ENCODE data around the gene ADCY6.

Gene ADCY6

DNA sequence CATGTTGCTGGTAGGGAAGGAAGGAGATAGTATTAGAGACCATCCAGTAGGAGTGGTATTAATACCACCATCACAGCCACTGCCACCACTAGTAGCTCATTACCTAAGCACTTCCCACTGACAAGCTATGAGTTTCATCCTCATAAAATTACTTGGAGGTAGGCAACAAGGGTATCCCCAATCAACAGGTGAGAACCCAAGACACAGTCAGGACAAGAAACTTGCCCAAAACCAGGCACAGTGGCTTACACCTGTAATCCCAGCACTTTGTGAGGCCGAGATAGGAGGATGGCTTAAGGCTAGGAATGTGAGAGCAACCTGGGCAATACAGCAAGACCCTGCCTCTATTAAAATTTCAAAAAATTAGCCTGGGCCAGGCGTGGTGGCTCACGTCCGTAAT is 5.5 kb downstream of the ADCY6 start:
- no peak for DNase-seq (ENCODE audit: low spot score)

DNA sequence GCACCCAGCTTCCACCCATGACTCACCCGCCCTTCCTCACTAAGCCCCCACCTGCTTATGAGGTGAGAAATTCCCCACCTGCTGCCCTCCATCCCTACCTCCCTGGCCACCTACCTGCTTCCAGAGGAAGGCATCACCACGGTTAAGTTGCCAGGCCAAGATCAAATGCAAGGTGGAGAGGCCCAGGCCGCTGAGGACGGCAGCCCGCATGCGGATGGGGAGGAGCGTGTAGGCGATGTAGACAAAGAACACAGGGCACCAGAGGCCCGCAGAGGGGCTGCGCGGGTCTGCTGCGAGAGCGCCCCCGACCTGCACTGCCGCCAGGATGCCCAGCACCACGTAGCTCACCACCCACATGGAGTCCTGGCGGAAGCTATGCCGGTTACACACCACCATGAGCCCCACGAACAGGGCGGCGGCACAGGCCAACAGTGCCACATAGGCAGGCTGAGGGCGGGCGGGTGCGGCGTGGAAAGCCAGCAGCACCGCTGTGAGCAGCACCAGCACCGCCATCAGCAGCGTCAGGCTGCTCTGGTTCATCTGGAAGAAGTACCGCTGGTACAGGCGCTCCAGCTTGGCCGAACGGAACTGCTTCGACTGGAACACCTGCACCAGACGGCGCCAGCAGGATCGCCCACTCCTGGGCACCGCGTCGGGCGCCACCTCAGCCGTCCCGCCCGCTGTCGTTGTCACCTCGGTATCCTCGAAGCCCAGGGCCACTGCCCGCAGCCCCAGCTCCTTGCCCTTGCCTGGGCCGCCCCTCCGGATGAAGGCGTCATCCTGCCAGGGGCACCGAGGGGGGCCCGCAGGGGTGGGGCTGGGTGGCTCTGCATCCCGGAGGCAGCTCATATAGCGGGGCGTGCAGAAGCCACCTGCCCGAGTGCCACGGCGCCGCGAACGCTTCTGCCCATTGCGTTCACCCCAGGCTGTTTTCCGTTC is 6.2 kb downstream of the ADCY6 start:
- DNase-seq (ENCODE audit: low spot score) = no peak

DNA sequence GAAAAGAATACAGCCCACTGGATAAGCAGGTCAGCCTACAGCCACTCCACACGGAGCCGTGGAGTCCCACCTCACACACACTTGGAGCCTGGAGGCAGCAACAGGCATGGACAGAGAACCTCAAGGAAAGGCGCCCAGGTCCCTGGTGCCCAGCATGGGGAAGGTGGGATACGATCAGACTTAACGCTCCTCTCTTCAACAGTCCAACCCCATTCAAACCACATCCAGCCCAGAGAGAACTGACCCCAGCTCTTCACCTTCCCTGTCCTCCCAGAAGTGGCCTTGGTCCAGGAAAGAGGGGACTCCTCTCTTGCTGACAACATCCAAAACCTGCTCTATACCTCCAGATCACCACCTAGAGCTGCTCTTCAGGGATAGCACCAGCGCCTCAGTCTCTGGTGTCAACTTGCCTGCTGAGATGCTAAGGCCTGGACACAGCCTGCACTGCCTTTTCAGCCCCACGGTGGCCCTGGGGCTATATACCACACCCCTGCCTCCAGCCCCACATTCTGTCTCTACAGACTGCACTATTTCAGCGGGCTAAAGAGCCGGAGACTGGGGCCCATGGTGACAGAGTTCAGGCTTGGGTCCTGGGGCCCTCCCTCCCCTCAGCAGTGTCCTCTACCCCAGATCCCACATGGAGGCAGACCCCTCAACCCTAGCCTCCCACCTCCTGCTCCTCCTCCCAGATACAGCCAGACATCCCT is 7.0 kb downstream of the ADCY6 start:
- no peak for DNase-seq (ENCODE audit: low spot score)

DNA sequence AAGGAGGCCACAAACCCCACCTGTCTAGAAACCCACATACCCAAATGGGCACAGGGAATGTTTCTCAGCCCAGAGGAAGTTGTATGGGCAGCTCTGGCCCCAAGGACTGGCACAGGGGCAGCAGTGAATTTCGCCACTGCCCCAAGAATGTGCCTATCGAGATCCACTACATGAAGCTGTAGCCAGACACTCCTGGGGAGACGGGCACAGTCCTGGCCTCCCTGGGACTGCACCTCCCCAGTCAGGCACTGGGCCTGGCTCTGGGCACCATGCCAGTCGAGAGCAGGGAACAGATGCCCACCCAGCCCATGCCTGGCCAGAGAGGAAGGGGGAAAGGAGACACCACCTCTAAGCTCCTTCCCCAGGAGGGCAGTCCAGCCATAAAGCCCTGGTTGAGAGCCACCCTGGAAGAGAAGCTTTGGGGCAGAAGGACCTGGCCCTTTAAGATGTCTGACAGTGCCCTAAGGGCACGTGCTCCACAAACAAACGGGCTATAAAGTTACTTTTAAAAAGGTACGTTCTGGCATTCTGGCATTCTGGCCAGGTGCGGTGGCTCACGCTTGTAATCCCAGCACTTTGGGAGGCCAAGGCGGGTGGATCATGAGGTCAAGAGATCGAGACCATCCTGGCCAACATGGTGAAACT is 8.4 kb downstream of the ADCY6 start:
- no peak for DNase-seq (ENCODE audit: low spot score)

DNA sequence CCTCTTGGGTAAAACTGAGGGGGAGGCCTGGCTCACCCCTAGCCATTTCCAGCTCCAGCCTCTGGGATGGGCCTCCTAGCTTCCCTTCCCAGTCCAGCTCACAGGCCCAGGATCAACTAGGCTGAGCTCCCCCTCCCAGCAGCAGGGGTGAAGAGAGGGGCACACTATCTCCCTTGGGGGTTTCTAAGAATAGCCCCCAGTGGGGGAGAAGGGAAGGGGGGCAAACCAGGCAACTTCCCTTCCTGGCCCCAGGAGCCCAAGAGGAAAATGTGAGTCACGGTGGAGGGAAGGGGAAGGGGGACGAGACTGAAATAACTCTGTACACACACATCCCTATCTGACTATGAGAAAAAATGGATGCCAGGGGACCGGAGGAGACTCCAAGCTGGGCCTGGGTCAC is 9.0 kb downstream of the ADCY6 start:
- no peak for DNase-seq (ENCODE audit: low spot score)

DNA sequence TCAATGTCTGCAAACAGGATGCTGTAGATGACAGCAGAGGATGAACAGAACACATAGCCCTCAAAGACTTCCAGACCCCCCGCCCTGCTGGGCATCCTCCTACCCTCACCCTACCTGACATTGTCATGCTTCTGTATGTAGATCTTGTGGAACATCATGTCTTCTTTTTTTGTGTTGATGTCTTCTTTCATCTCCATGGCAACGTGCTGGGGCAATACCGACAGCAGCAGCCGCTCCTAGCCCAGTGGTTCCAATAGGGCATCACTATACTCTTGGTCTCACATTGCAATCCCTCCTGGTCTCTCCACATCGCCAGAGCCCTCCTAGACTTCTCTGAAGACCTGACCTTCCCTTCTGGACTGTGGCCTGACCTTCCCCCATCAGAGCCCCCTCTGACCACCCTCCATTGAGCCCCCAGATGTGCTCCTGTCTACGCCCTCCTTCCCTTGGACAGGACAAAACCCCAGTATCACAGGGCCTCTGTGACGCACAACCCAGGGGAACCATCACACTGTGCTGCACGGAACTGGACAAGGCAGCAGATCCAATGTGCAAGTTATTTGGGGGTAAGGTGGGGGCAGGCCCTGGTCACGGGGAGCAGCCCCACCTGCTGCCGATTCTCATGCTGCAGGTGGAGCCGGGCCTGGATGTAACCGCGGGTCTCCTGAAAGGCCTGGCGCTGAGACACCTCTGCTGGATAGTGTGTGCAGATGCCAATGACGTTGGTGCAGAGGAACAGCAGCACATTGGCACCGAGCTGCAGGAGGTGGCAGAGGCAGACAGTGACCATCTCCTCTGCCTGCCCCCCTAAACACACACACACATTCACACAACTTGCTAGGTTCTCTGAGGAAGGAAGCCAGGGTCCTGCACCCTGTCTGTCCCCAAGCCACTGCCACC is 11.1 kb downstream of the ADCY6 start:
- no peak for DNase-seq (ENCODE audit: low spot score)

DNA sequence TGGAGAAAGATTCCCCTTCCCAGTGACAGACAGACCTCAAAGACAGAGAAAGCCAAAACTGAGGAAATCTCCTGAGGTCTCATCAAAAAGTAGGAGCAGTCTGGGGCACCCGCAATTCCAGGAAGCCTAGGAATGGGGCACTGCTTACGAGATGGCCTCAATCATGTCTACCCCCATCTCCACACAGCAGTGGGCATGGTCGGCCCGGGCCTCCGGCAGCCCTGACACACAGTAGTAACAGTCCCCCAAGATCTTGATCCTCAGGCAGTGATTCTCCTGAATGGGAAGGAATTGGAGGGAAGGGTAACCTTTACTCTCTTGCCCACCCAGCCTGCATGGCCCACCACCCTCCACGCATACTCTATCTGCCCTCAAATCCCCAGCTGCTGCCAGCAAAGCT is 11.9 kb downstream of the ADCY6 start:
- DNase-seq (ENCODE audit: low spot score) = no peak

DNA sequence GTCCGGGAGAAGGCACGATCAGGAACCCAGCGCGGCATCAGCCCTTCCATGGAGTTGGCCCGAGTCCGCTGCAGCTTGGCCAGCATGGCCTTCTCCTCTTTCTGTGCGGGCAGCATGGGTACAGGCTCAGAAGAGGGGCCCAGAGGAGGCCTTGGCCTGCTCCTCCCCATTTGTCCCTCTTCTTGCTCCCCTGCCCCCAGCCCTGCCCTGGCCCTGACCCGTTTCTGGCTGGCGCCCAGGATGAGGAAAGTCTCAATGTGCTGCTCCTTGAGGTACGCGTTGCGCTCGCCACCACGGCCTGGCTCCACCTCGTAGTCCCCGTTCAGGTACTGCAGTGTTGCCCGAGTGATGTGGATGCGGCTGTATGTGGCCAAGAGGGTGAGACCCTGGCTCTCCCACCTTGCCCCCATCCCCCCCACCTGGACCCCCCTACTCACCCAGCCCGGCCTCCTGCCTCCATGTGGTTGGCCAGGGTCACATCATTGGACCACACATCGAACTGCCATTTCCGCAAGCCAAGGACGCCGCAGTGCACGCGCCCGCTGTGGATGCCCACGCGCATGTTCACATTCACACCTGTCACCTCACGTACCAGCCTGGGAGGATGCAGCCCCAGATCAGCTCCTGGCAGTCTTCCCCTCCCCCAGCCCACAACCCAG is 12.8 kb downstream of the ADCY6 start:
- no peak for DNase-seq (ENCODE audit: low spot score)

DNA sequence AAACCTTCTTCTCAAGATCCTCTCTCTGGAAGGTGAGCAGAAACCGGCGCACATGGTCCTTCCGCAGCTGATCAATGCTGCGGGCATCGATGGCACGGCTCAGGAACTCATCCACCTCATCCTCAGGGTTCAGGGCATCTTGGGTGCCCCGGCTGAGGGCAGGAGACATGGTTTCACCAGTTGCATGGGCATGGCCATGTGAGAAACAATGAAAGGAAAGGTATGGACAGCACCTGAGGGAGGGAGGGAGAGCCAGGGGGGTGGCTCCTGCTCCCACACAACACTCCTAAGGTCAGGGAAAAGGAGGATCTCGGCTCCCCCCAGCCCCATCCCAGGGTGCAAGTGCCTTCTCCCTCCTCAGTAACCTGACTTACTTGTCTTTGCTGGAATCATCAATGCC is 13.6 kb downstream of the ADCY6 start:
- no peak for DNase-seq (ENCODE audit: low spot score)

DNA sequence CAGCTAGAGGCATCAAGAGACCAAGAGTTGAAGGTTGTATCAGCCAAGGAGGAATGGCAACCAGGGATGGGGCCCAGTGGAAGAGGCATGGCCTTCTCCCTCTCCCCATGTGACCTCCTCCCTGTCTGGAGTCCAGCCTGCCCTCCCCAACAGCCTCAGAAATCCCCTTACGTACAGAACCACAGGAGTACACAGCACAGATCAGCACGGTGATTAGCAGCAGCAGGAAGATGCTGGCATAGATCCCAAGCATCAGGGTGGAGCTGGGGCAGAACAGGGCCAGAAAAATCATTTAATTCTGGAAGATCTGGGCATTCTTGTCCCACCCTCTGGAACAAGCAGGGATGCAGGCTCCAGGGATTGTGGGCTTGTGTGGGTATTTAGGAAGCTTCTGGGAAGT is 14.4 kb downstream of the ADCY6 start:
- DNase-seq (ENCODE audit: low spot score) = no peak

DNA sequence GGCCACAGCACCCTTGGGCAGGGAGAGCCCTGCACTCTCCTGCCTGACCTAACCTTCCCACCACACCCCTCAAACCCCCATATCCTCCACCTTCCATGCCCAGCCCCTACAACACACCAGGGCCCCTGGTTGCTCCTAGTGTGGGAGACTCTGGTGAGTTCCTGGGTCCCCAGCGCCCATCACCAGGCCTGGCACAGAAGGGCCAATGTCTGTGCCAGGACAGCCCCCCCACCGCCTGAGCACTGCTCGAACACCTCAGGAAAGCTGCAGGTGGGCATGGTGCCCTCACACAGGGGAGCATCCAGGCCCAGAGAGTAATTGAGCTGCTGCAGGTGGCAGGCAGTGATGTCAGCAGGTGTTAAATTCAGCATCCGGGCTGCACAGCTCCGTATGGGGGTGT is 15.2 kb downstream of the ADCY6 start:
- no peak for DNase-seq (ENCODE audit: low spot score)

DNA sequence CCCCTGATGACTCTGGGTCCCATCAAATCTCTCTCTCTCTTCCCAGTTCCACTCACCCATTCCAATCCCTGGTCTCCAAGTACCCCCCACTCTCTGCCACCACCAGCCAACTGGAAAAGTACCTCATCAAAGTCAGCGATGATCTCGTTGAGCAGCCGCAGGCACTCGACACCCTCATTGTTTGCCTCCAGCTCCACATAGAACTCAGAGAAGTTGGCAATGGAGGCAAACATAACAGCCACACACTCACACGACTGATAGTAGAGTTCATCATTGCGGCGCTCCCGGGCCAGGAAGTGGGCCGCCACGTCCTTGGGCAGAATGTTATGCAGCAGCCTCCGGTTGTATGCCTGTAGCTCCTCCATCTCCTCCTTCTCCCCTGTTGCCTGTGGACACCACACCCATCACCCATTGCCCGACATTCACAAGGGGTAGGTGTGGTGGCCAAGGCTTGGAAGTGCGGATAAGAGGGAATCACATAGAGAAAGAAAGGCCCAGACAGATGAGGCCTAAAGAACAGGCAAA is 17.2 kb downstream of the ADCY6 start:
- DNase-seq (ENCODE audit: low spot score) = no peak

DNA sequence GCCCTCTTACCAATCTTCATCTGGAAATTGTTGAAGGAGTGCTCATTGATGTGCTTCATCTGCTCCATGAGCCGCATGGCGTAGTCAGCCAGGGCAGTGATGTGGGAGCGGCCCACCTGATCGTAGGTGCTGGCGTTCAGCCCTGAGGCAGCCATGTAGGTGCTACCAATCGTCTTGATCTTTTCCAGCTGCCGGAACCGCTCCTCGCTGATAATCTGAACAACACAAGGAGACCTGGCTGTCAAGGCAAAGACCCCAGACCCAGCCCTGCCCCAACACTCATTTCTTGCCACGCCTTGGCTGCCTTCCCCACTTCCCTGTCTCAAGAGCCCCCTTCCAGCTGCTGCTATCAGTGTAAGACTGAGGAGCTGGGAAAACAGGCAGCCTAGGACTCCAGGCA is 18.1 kb downstream of the ADCY6 start:
- no peak for DNase-seq (ENCODE audit: low spot score)

DNA sequence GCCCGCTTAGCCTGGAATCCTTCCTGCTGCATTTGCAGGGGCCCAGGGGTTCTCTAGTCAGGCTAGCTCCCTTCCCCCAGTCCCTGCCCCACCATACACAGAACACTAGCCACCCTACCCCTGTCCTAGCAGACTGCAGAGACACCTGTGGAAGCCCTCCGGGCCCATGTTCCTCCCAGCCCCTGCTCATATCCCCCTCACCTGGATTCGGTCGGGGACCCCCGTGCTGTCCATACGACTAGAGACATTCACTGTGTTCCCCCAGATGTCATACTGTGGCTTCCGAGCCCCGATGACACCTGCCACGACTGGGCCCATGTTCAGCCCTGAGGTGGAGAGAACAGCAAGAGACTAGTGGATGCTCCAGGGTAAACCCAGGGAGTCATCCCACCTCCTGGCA is 20.2 kb downstream of the ADCY6 start:
- DNase-seq (ENCODE audit: low spot score) = no peak

DNA sequence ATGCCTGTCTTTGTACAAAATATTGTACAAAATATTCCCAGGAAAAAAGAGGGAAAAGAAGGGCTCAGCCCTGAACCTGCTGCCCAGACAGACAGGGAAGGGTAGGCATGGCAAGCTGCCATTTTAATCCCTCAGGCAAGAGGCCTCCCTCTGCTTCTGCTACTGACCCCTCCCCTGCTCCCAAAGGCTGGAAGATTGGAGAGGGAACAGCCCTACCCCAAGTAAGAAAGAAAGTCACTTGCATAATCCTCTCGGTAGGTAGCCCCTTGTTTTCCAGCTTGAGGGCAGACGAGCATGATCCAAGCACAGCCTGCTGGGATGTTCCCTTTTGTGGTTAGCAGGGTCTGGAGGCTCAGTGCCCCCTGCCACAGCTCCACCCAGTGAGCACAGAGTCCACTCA is 20.7 kb downstream of the ADCY6 start:
- no peak for DNase-seq (ENCODE audit: low spot score)

DNA sequence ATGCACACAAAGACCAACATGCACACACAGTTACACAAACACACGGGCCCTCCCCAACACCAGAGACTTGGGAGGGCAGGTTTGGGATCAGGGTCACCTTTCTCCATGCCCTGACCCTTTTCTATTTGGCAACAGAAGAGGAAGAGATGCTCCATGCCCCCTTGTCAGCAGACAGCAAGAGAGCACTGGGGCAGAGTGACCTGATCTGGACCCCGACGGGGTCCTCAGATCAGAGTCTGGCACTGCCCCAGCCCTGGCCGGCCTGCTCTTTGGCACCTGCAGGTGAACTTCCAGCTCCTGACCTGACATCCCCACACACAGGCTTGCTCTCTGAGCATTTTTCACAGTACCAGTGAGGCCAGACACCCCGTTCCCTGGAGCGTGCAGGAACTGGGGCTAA is 21.4 kb downstream of the ADCY6 start:
- no peak for DNase-seq (ENCODE audit: low spot score)

DNA sequence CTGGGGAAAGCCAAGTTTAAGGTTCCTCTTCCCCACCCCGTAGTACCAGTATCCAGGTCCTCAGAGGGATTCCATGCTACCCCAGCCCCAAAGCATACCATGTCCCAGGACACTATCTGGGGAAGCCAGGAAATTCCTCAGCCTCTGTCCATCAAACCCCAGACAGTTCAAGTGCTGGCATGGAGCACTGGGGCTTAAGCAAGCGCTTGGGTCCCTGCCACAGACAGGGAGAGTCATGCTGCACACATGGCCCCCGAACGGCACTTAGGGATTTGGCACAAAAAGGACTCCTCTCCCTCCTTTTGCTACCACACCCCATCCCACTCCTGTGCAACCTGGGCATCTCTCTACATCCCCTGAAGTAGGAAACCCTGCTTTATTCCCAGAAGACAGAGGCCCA is 21.8 kb downstream of the ADCY6 start:
- no peak for DNase-seq (ENCODE audit: low spot score)

DNA sequence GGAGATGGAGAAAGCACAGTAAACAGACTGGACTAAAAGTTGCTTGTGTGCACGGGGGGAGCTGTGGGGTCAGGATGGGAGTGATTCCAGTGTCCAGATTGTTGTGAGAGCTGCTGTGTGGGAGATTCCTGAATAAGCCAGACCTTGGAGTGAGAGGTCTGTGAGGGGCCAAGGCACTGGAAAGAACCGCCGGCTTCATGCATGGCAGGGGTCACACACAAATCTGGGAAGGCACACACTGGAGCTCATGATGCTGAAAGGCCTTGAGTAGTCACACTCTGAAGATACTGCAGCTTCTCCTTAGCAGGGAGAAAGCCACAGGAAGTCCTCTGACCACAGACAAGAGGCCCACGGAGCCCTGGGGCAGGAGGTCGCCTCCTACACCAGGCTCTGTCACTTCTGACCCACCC is 23.1 kb downstream of the ADCY6 start:
- no peak for DNase-seq (ENCODE audit: low spot score)

DNA sequence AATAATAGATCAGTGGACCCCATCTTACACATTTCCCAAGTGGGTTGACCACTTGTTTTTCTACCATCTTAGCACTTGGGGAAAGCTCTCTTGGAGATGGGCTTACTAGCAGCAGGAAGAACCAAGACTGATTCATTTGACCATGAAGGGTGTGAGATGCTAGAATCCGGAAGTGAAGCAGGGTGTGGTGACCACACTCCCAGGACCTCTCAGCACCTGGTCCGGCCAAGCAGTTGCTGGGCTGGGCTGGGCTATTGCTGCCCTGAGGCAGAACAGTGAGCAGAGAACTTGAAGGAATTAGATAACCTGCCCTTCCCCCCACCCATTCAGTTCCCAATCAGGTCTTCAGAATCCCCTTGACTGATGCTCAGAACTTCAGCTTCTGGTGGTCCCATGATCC is 24.4 kb downstream of the ADCY6 start:
- DNase-seq (ENCODE audit: low spot score) = no peak

DNA sequence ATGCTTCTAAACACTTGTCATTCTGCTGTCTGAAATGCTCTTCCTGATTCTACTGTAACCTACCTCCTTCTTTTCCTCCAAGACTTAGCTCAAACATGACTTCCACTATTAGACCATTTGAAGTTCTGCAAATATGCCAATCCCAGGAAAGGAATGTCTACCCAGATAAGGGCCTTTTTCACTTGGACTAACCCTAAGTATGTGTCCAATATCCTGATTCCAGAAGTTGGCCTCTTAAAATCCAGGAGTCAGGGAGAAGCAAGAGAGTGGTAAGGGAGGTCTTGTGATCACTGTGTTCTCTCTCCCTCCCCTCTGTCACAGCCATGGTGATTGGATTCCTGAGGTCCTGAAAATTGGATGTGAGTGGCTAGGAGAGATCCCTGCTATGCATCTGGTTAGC is 30.2 kb downstream of the ADCY6 start:
- no peak for DNase-seq (ENCODE audit: low spot score)

DNA sequence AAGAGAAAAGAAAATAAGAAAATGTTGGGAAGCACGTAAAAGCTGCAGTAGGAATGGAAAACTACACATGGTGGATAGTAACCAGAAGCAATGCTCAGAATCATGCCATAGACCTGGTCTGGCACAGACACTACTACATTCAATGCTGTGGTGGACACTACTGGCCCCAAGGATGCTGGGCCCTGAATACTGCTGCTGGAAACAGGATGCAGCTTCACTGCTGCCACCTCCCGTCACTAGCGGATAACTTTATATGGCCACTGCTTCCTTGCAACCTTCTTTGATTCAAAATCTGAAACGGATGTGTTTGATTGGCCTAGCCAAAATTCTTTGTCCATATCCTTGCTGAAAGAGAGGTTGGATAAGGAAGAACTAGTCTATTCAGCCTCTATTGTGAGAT is 30.7 kb downstream of the ADCY6 start:
- no peak for DNase-seq (ENCODE audit: low spot score)
